Neural cell (in vitro differentiated cells): ENCODE measurements around the gene BCAS1.

ENCODE experiments used
- EP300 ChIP-seq: fragments of 450-650 bp; conservative IDR thresholded peaks from 2 replicates; pipeline ENCODE4 v1.6.1; 2014; ENCODE audit warnings: antibody characterized with exemption, mild to moderate bottlenecking, moderate library complexity; ENCODE audit not compliant: poor library complexity, severe bottlenecking
- EZH2 ChIP-seq: fragments of 200-600, 300-800 bp; shearing (Covaris generic), sonication (generic); IDR thresholded peaks from 2 replicates; pipeline ENCODE4 v1.6.1; 2014; ENCODE audit warnings: antibody characterized with exemption, low read length, borderline replicate concordance, mild to moderate bottlenecking; ENCODE audit not compliant: insufficient read depth, poor library complexity, severe bottlenecking
- MXI1 ChIP-seq: fragments of 450-650 bp; conservative IDR thresholded peaks from 2 replicates; pipeline ENCODE4 v1.6.1; 2014; ENCODE audit warnings: antibody characterized with exemption, mild to moderate bottlenecking; ENCODE audit not compliant: poor library complexity, severe bottlenecking
- RAD21 ChIP-seq: fragments of 450-650 bp; conservative IDR thresholded peaks from 2 replicates; pipeline ENCODE4 v1.6.1; 2014; ENCODE audit warnings: antibody characterized with exemption, mild to moderate bottlenecking, moderate library complexity
- SMC3 ChIP-seq: fragments of 450-650 bp; conservative IDR thresholded peaks from 2 replicates; pipeline ENCODE4 v1.6.1; 2014; ENCODE audit warnings: antibody characterized with exemption, mild to moderate bottlenecking, moderate library complexity; ENCODE audit not compliant: poor library complexity
- TAF1 ChIP-seq: IDR thresholded peaks from 2 replicates; pipeline ENCODE4 v1.6.1; 2012; ENCODE audit warnings: low read depth
- TF ChIP-seq, protein P1 (sequence below): fragments of 450-650 bp; IDR thresholded peaks from 2 replicates; pipeline ENCODE4 v1.5.1; 2014; ENCODE audit warnings: antibody characterized with exemption, mild to moderate bottlenecking, moderate library complexity; ENCODE audit not compliant: poor library complexity, severe bottlenecking

DNA sequence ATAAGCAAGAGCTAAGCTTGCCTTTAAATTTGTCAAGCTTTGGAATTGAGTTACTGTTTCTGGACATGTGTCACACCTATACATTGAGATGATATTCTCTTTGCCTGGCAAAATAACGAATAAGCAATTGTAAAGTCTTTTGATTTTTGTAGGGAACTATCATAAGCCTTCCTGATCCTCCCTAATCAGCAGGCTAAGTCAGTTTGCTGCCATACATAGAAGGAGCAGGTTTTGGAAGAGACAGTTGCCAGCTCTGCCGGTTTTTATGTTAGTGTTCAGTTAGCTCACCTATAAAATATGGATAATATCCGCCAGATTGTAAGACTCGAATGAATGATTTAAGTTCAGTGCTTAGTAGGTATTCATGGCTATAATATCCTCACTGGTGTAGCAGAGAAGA, 34.4 kb upstream of the BCAS1 start:
- TF ChIP-seq, protein P1, sequence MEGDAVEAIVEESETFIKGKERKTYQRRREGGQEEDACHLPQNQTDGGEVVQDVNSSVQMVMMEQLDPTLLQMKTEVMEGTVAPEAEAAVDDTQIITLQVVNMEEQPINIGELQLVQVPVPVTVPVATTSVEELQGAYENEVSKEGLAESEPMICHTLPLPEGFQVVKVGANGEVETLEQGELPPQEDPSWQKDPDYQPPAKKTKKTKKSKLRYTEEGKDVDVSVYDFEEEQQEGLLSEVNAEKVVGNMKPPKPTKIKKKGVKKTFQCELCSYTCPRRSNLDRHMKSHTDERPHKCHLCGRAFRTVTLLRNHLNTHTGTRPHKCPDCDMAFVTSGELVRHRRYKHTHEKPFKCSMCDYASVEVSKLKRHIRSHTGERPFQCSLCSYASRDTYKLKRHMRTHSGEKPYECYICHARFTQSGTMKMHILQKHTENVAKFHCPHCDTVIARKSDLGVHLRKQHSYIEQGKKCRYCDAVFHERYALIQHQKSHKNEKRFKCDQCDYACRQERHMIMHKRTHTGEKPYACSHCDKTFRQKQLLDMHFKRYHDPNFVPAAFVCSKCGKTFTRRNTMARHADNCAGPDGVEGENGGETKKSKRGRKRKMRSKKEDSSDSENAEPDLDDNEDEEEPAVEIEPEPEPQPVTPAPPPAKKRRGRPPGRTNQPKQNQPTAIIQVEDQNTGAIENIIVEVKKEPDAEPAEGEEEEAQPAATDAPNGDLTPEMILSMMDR, result no peak
- TF ChIP-seq TAF1 (no peak), EZH2 (no peak), EP300 (no peak), RAD21 (no peak), MXI1 (no peak), SMC3 (no peak)
